HUDEP-2 (cell line): ENCODE results near the gene SPAG16.

Experiments used
- DNase-seq, 76 experiments: peaks; one replicate each; lab custom pipeline; 2025; ENCODE audit not compliant: unreplicated experiment in 76 of 76; lab: John Stamatoyannopoulos, UW

Gene SPAG16

GRCh38 chr2:213787869-213788268, 503.6 kb downstream of the SPAG16 start:
- DNase-seq, result no peak

DNA sequence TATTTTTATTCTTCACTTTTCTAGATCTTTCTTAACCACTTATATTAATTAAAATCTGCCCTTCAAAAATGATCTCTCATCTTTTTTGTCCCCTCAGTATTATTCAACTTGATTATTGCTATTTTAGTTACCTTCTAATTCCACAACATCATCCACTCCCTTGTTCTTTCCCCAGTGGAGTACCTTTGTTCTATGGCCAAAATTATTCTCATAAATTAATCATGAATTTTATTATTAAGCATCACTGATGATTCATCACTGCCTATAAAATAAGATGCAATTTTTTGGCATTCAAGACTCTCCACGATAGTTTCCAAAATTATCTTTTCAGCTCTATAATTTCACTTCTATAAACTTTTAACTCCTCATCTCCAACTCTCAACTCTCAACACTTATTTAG, 505.7 kb downstream of the SPAG16 start:
- DNase-seq, result no peak

GRCh38 chr2:213792045-213792444, 507.8 kb downstream of the SPAG16 start:
- no peak for DNase-seq

DNA sequence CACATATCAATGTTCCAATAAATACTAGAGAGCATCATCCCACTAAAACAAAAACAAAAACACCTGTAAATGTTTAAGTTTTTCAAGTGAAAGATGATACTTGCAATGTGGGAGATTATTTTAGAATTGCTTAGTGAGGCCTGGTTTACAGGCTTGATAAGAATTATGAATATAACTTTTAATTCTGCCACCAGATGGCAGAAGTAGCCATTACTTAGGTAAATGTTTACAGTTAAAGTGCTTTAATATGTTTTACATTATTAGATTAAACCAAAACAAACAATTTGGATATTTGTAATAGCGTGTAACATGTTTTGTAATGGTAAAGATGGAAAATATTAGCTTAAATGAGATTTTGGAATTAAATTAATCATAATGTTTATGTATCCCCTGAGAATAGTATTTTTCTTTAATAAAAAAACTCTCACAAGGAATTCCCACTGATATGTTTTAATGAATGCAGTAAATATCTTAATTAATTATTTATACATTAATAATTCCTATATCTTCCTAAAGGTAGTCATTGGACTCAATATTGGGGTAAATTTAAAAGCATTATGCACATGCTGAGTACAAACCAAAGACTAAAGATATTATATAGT, 522.0 kb downstream of the SPAG16 start:
- DNase-seq, result no peak

GRCh38 chr2:213816583-213816982, 532.3 kb downstream of the SPAG16 start:
- no peak for DNase-seq

- no peak for DNase-seq
Observed at GRCh38 chr2:213818436-213818835, 534.2 kb downstream of the SPAG16 start.

- DNase-seq, result no peak
Observed at GRCh38 chr2:213834331-213834730, 550.1 kb downstream of the SPAG16 start.

GRCh38 chr2:213834746-213835145, 550.5 kb downstream of the SPAG16 start:
- DNase-seq, result no peak

- DNase-seq, result no peak
Observed at GRCh38 chr2:213846856-213847255, 562.6 kb downstream of the SPAG16 start.

DNA sequence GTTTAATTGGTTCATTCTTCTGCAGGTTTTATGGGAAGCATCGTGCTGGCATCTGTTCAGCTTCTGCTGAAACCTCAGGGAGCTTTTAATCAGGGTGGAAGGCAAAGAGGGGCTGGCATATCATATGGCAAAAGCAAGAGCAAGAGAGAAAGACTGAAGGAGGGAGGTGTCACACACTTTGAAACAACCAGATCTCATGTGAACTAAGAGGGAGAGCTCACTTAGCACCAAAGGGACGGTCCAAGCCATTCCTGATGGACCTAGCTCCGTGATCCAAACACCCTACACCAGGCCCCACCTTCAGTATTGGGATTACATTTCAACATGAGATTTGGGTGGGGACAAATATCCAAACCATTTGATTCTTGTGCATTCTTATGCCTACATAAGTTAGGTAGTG, 563.1 kb downstream of the SPAG16 start:
- DNase-seq, result no peak

GRCh38 chr2:213848631-213849030, 564.4 kb downstream of the SPAG16 start:
- no peak for DNase-seq

DNA sequence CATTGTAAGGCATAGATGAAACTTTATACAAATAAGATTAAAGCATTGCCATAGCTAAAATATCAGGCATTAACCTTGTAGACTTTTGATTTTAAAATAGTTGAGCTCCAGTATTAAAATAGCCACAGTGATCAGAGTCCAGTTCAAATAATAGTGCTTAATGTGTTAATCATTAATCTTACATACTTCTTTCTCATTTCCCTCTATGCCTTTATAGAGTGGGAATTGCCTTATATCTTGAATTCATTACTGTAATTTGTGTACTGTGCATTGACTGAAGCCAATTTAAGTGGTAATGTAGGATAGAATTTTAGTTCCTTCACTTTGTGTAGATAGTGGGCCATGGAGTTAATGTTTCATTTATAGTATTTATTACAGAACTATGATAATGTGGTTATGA, 577.4 kb downstream of the SPAG16 start:
- DNase-seq, result no peak

DNA sequence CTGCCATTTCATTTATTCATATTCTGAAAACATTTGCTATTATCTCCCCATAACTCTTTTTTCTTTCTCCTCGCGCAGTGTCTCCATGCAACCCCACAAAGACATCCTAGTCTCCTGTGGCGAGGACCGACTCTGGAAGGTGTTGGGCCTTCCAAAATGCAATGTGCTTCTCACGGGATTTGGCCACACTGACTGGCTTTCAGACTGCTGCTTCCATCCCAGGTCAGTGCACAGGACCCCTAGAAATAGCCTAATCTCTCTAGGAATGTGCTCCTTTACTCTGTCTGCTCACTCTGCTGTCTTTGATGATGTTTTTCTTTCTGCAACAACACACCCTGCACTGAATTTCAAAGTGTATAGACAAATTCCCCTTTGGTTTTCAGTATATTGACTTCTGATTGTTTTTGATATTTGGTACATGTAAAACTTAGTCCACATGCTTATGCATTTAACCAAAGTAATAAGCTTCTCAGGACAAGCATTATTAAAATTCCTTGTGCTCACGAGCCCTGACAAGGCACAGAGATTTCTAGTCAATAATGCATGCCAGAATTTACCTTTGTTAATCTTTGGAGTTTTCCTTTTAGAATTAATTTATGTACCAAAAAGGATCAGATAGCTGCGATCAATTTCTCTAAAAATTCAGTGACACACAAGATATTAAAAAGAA, 578.3 kb downstream of the SPAG16 start:
- DNase-seq, result no peak

DNA sequence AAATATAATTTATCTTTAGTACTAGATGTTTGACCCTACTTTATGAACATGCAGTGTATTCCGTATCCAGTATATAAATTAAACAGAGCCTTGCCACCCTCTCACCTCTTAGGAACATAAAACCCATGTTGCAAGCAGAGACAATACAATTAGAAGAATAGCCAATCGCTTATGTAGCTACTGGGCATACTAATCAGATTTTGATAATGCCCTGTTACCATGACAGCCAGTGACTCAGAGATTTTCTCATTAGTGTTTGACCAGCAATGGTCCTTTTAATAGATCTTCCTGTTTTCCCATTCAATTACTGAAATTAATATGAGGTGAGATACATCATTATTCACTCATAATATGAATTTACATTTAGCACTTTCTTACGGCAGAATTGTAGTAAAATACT, 579.3 kb downstream of the SPAG16 start:
- DNase-seq, result no peak

DNA sequence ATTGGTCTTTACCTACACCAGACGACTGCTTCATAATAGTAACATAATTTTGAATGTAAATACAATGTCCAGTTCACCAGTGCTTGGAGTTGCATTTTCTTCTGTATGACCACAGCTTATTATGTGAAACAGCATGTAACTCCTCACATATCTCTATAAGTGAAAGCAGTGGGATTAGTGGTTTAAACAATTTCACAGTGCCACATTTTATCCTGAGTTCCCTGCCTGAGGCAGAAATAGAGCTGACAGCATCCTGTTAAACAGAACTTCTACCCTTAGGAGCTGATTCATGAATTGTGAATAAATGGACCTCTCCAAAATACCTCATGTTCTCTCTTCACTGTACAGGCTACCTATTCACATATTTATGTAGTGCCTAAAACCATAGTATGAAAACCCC, 584.3 kb downstream of the SPAG16 start:
- no peak for DNase-seq

DNA sequence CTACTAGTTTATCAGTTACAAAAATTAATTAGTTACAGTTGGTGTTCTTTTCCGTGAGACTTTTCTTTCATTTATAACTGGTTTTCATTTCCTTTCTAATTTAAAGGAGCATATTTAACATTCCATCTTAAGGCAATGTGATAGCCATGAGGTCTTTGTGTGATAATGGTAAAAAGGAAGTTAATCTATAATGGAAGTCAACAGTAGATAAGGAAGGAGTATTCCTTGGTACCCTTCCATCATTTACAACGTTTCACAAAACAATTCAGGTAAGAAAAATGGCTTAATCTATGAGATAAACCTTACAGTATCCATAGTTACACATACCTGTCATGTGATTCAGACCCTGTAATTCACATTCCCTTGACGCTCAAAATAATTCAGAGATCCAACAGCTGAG, 601.2 kb downstream of the SPAG16 start:
- DNase-seq, result no peak

- DNase-seq, result no peak
Observed at GRCh38 chr2:213914510-213914909, 630.2 kb downstream of the SPAG16 start.

DNA sequence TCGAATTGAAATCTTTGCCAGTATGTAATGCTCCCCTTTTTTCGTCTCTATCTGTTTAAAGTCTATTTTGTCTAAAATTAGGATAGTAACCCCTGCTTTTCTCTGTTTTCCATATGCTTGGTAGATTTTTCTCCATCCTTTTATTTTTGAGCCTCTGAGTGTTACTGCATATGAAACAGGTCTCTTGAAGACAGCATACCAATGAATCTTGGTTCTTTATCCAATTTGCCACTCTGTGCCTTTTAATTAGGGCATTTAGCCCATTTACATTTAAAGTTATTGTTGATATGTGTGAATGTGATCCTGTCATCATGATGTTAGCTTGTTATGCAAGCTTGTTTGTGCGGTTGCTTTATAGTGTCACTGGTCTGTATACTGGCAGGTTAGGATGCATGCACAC, 635.8 kb downstream of the SPAG16 start:
- no peak for DNase-seq

DNA sequence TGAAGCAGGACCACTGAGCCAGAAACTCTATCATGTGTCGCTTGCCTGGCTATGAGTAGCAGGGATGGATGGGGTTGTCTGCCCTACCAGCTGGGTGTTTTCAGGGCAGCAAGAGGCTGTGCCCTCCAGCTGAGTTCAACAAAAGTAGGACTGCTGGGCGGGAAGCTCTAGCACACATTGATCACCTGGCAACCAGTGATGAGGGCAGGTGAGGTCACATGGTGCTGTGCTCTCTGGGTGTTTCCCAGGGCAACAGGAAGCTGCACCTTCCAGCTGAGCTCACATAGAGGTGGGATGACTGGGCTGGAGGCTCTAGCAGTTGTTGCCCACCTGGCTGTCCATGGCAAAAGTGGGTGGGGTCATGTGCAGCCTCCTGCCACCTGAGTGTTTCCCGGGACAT, 639.3 kb downstream of the SPAG16 start:
- no peak for DNase-seq

GRCh38 chr2:213934560-213934959, 650.3 kb downstream of the SPAG16 start:
- peak in 6 of 76 experiments; percentile 1 to 26 (median 2) for DNase-seq

DNA sequence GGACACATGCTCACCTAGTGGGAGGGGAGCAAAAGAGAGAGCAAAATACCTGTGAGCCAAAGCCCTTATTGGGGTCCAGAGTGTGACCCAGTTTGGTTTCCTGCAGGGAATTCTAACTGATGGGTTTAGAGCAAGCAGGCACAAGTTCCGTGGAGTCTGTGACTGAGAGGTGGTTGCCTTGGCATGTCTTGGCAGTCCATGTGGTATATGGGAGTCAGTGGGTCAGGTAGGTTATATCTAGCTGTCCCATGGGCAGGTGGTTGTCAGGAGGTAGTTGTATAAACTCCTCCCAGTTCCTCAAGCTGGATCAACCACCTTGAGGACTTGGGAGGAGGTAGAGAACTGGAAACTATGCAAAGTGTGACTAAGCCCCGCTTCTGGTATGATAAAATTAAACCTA, 673.8 kb downstream of the SPAG16 start:
- DNase-seq, result no peak

GRCh38 chr2:213959589-213959988, 675.3 kb downstream of the SPAG16 start:
- no peak for DNase-seq

- no peak for DNase-seq
Observed at GRCh38 chr2:213971536-213971935, 687.3 kb downstream of the SPAG16 start.
